ENCODE measurements around the gene PDE8A.
A peak's percentile ranks its signal among the peaks of the same experiment; 100 is the strongest.

The PDE8A gene, protein sequence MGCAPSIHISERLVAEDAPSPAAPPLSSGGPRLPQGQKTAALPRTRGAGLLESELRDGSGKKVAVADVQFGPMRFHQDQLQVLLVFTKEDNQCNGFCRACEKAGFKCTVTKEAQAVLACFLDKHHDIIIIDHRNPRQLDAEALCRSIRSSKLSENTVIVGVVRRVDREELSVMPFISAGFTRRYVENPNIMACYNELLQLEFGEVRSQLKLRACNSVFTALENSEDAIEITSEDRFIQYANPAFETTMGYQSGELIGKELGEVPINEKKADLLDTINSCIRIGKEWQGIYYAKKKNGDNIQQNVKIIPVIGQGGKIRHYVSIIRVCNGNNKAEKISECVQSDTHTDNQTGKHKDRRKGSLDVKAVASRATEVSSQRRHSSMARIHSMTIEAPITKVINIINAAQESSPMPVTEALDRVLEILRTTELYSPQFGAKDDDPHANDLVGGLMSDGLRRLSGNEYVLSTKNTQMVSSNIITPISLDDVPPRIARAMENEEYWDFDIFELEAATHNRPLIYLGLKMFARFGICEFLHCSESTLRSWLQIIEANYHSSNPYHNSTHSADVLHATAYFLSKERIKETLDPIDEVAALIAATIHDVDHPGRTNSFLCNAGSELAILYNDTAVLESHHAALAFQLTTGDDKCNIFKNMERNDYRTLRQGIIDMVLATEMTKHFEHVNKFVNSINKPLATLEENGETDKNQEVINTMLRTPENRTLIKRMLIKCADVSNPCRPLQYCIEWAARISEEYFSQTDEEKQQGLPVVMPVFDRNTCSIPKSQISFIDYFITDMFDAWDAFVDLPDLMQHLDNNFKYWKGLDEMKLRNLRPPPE

DNA sequence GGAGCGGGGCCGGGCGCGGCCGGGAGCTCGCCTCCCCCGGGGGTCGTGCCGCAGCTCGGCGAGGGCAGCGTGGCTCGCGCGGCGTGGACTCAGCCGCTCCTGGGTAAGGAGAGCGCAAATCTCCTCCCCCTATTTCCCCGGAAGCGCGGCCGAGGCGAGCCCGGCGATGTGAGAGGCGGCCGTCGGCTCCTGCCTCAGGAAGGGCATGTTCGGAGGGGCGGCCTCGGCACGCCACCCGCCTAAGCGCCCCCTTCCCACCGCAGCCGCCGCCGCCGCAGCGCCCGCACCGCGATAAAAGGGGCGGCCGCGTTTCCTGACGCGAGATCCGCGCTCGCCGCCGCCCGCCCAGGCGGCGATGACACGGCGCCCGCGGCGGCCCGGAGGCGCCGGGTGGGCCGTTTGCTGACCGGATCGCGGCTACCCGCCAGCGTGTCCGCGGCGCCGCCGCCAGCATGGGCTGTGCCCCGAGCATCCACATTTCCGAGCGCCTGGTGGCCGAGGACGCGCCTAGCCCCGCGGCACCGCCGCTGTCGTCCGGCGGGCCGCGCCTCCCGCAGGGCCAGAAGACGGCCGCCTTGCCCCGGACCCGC, at the start of gene PDE8A:
Gene PDE8A (plus strand): TSS at position 146 of the 590 bp plus-strand sequence. CDS start 307 bp downstream, at position 453.
- Mint-ChIP-seq H3K4me1 (peaks cover 29% of the 10 kb centered on the region), H3K4me3 (peak within 1 kb of the TSS; percentile 91), H3K27me3 (no peaks in the 10 kb centered on the region), H3K27ac (ENCODE audit: low read depth) (peak within 1 kb of the TSS; percentile 91), H3K9me3 (no peaks in the 10 kb centered on the region), H3K36me3 (ENCODE audit: insufficient read depth) (peaks cover 16% of the 10 kb centered on the region)
- peak; percentile 11 for ATAC-seq (replicated peaks; ENCODE audit: extremely low read depth, poor library complexity, severe bottlenecking)
- DNase-seq (ENCODE audit: low spot score in 2 of 2): peak; percentile 36 to 37

DNA sequence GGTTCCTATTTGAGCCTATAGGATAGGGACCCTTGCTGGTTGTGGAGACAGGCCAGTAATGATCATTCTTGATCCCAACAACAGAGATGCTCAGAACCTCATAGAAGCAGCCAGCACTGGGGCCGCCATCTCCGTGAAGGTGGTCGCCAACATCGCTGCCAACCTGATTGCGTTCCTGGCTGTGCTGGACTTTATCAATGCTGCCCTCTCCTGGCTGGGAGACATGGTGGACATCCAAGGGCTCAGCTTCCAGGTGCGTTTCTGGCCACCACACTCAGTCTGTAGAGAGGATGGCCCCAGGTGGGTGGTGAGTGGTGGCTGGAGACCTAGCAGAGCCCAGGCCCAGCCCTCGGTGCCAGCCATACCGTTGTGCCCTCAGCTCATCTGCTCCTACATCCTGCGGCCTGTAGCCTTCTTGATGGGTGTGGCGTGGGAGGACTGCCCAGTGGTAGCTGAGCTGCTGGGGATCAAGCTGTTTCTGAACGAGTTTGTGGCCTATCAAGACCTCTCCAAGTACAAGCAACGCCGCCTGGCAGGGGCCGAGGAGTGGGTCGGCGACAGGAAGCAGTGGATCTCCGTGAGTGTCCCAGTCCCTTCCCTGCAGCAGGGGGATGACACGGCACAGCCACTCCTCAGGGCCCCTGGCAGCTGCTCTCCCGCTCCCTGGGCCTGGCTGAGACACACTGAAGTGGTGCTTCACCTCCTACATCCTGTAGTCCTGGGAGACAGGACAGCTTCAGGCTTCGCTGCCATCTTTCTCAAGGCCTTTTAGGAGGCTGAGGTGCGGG, 46.5 kb upstream of the PDE8A start:
- no peaks in the 10 kb centered on the region for H3K36me3 Mint-ChIP-seq (ENCODE audit: insufficient read depth)
- DNase-seq (ENCODE audit: low spot score in 2 of 2) (no peak), ATAC-seq (replicated peaks; ENCODE audit: extremely low read depth, poor library complexity, severe bottlenecking) (no peak)
- no peaks in the 10 kb centered on the region for H3K4me1 Mint-ChIP-seq
- H3K27ac Mint-ChIP-seq (ENCODE audit: low read depth): no peak overlapping the region
- no peaks in the 10 kb centered on the region for H3K9me3 Mint-ChIP-seq
- H3K4me3 Mint-ChIP-seq: no peak overlapping the region
- peaks cover 23% of the 10 kb centered on the region for H3K27me3 Mint-ChIP-seq

GRCh38 chr15:84937144-84937543, 44.5 kb upstream of the PDE8A start:
- Mint-ChIP-seq H3K4me3 (no peak overlapping the region), H3K27ac (ENCODE audit: low read depth) (no peak overlapping the region), H3K27me3 (peaks cover 35% of the 10 kb centered on the region), H3K9me3 (no peaks in the 10 kb centered on the region), H3K4me1 (no peaks in the 10 kb centered on the region), H3K36me3 (ENCODE audit: insufficient read depth) (no peaks in the 10 kb centered on the region)
- DNase-seq (ENCODE audit: low spot score in 2 of 2) (no peak), ATAC-seq (replicated peaks; ENCODE audit: extremely low read depth, poor library complexity, severe bottlenecking) (no peak)

GRCh38 chr15:84938726-84939125, 42.9 kb upstream of the PDE8A start:
- Mint-ChIP-seq H3K9me3 (no peaks in the 10 kb centered on the region), H3K36me3 (ENCODE audit: insufficient read depth) (no peaks in the 10 kb centered on the region), H3K4me1 (no peaks in the 10 kb centered on the region), H3K27ac (ENCODE audit: low read depth) (no peak overlapping the region), H3K4me3 (no peak overlapping the region), H3K27me3 (peaks cover 35% of the 10 kb centered on the region)
- DNase-seq (ENCODE audit: low spot score in 2 of 2): no peak
- ATAC-seq (replicated peaks; ENCODE audit: extremely low read depth, poor library complexity, severe bottlenecking): no peak

GRCh38 chr15:84940399-84940798, 41.3 kb upstream of the PDE8A start:
- Mint-ChIP-seq H3K4me3 (no peak overlapping the region), H3K27ac (ENCODE audit: low read depth) (no peak overlapping the region), H3K9me3 (no peaks in the 10 kb centered on the region), H3K4me1 (no peaks in the 10 kb centered on the region), H3K36me3 (ENCODE audit: insufficient read depth) (peaks cover under 1% of the 10 kb centered on the region), H3K27me3 (peaks cover 35% of the 10 kb centered on the region)
- DNase-seq (ENCODE audit: low spot score in 2 of 2) (no peak), ATAC-seq (replicated peaks; ENCODE audit: extremely low read depth, poor library complexity, severe bottlenecking) (no peak)

GRCh38 chr15:84942456-84942855, 39.2 kb upstream of the PDE8A start:
- no peak overlapping the region for H3K27ac Mint-ChIP-seq (ENCODE audit: low read depth)
- peaks cover 2% of the 10 kb centered on the region for H3K36me3 Mint-ChIP-seq (ENCODE audit: insufficient read depth)
- ATAC-seq (replicated peaks; ENCODE audit: extremely low read depth, poor library complexity, severe bottlenecking): no peak
- no peaks in the 10 kb centered on the region for H3K9me3 Mint-ChIP-seq
- no peak for DNase-seq (ENCODE audit: low spot score in 2 of 2)
- H3K4me3 Mint-ChIP-seq: no peak overlapping the region
- H3K4me1 Mint-ChIP-seq: no peaks in the 10 kb centered on the region
- peaks cover 27% of the 10 kb centered on the region for H3K27me3 Mint-ChIP-seq

GRCh38 chr15:84944311-84944710, 37.3 kb upstream of the PDE8A start:
- Mint-ChIP-seq H3K4me1 (no peaks in the 10 kb centered on the region), H3K4me3 (no peak overlapping the region), H3K9me3 (no peaks in the 10 kb centered on the region), H3K27ac (ENCODE audit: low read depth) (no peak overlapping the region), H3K36me3 (ENCODE audit: insufficient read depth) (peaks cover 2% of the 10 kb centered on the region), H3K27me3 (peaks cover 14% of the 10 kb centered on the region)
- ATAC-seq (replicated peaks; ENCODE audit: extremely low read depth, poor library complexity, severe bottlenecking): no peak
- DNase-seq (ENCODE audit: low spot score in 2 of 2): no peak

DNA sequence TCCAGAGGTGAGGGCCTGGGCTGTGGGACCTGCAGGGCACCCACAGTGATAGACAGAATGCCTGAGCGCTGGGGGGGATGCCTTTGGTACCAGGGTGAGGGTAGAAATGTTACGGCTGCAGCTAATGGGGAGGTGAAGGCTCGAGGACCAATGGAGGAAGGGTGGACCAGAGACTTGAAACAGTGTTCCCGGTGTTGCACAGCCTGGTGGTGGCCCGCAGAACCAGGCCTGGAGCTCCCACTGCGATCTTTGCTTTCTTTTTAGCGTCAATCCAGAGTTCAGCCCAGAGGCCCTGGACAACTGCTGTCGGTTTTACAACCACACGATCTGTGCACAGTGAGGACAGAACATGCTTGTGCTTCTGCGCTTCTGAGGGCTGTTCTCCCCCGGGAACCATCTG, 36.8 kb upstream of the PDE8A start:
- Mint-ChIP-seq H3K4me3 (no peak overlapping the region), H3K36me3 (ENCODE audit: insufficient read depth) (peaks cover 2% of the 10 kb centered on the region), H3K27me3 (peaks cover 18% of the 10 kb centered on the region), H3K9me3 (no peaks in the 10 kb centered on the region), H3K27ac (ENCODE audit: low read depth) (no peak overlapping the region), H3K4me1 (no peaks in the 10 kb centered on the region)
- no peak for ATAC-seq (replicated peaks; ENCODE audit: extremely low read depth, poor library complexity, severe bottlenecking)
- no peak for DNase-seq (ENCODE audit: low spot score in 2 of 2)

GRCh38 chr15:84946772-84947489, 34.7 kb upstream of the PDE8A start:
- H3K4me1 Mint-ChIP-seq: no peaks in the 10 kb centered on the region
- ATAC-seq (replicated peaks; ENCODE audit: extremely low read depth, poor library complexity, severe bottlenecking) (no peak), DNase-seq (ENCODE audit: low spot score in 2 of 2) (no peak)
- H3K27ac Mint-ChIP-seq (ENCODE audit: low read depth): no peak overlapping the region
- H3K36me3 Mint-ChIP-seq (ENCODE audit: insufficient read depth): peaks cover 2% of the 10 kb centered on the region
- no peak overlapping the region for H3K4me3 Mint-ChIP-seq
- no peaks in the 10 kb centered on the region for H3K9me3 Mint-ChIP-seq
- peaks cover 15% of the 10 kb centered on the region for H3K27me3 Mint-ChIP-seq

GRCh38 chr15:84947947-84948830, 33.5 kb upstream of the PDE8A start:
- peaks cover 2% of the 10 kb centered on the region for H3K36me3 Mint-ChIP-seq (ENCODE audit: insufficient read depth)

DNA sequence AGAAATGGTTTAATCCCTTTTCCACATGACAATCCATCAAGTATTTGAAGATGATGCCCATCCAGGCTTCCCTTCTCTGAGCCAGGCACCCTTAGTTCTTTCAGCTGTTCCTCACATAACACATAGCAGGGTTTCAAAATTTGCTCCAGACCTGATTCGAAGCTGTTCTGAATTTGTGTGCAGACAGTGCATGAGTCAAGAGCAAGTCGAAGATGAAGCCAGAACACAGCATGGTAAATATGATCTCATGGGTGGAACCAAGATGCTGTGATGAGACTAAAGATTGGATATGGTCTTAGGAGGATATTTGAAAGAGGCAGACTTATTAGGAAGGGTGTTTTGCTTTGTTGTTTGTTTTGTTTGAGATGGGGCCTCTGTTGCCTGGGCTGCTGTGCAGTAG, 32.6 kb upstream of the PDE8A start:
- peaks cover 2% of the 10 kb centered on the region for H3K36me3 Mint-ChIP-seq (ENCODE audit: insufficient read depth)
- H3K9me3 Mint-ChIP-seq: no peaks in the 10 kb centered on the region
- no peak overlapping the region for H3K27ac Mint-ChIP-seq (ENCODE audit: low read depth)
- H3K4me3 Mint-ChIP-seq: no peak overlapping the region
- no peak for DNase-seq (ENCODE audit: low spot score in 2 of 2)
- H3K27me3 Mint-ChIP-seq: peaks cover 15% of the 10 kb centered on the region
- ATAC-seq (replicated peaks; ENCODE audit: extremely low read depth, poor library complexity, severe bottlenecking): no peak
- H3K4me1 Mint-ChIP-seq: no peaks in the 10 kb centered on the region

More at GRCh38 chr15:84947947-84948830, 33.5 kb upstream of the PDE8A start:
- Mint-ChIP-seq H3K9me3 (no peaks in the 10 kb centered on the region), H3K27me3 (peaks cover 15% of the 10 kb centered on the region), H3K4me1 (no peaks in the 10 kb centered on the region), H3K27ac (ENCODE audit: low read depth) (no peak overlapping the region), H3K4me3 (no peak overlapping the region)
- DNase-seq (ENCODE audit: low spot score in 2 of 2) (no peak), ATAC-seq (replicated peaks; ENCODE audit: extremely low read depth, poor library complexity, severe bottlenecking) (no peak)

Measured in central memory CD8-positive, alpha-beta T cell (primary cell).